ENCODE data around the gene SGCG. TPM values are rescaled to one million over a fixed set of nuclear protein-coding genes. Genes with fewer than 3 reads are reported as not detected.

The SGCG gene
- total RNA-seq, 2 experiments from 2014 or later = not detected

- CTCF ChIA-PET = no interaction called here
- H3K4me3 ChIP-seq (ENCODE audit: low read length) = no peak overlapping the region
Measured at GRCh38 chr13:23159205-23159759, 21.5 kb upstream of the SGCG start.

GRCh38 chr13:23159760-23160637 lies 20.8 kb upstream of the SGCG start:
- no peak overlapping the region for H3K4me3 ChIP-seq (ENCODE audit: low read length)
- peaks cover 4 to 23% of the 10 kb centered on the region in 2 experiments for H3K27me3 ChIP-seq (ENCODE audit: control insufficient read depth in 1 of 2, insufficient read depth in 2 of 2, low read length in 2 of 2)
- H3K27me3 Mint-ChIP-seq = peaks cover 31% of the 10 kb centered on the region
- POLR2A ChIA-PET = no interaction called here
- H3K36me3 ChIP-seq (ENCODE audit: insufficient read depth, low read length) = no peaks in the 10 kb centered on the region
- no peak overlapping the region for H3K4me3 Mint-ChIP-seq
- ATAC-seq (ENCODE audit: poor library complexity) (no peak), DNase-seq (no peak)
- peaks cover 0 to 4% of the 10 kb centered on the region in 2 experiments for H3K9me3 ChIP-seq (ENCODE audit: control insufficient read depth in 1 of 2, insufficient read depth in 1 of 2, low read length in 2 of 2)
- no peak overlapping the region for H3K27ac Mint-ChIP-seq
- peaks cover 3% of the 10 kb centered on the region for H3K9me3 Mint-ChIP-seq
- no peak overlapping the region for H3K27ac ChIP-seq (ENCODE audit: low read depth in 1 of 2, low read length in 2 of 2)
- no peaks in the 10 kb centered on the region for H3K4me1 Mint-ChIP-seq (ENCODE audit: low read depth)
- no peak for TF ChIP-seq CTCF (IDR thresholded peaks at IDR 0.05)
- intact Hi-C loops (cut with DNase I, micrococcal nuclease) = no loop called here
- H3K4me1 ChIP-seq (ENCODE audit: insufficient read depth, low read length) = no peaks in the 10 kb centered on the region
- CTCF ChIA-PET = no interaction called here
- no peaks in the 10 kb centered on the region for H3K36me3 Mint-ChIP-seq (ENCODE audit: low read depth)

More at GRCh38 chr13:23159205-23159759, 21.5 kb upstream of the SGCG start:
- H3K4me1 Mint-ChIP-seq (ENCODE audit: low read depth) = no peaks in the 10 kb centered on the region
- ATAC-seq (ENCODE audit: poor library complexity) (no peak), DNase-seq (peak in 1 of 14 experiments; percentile 15)
- H3K36me3 Mint-ChIP-seq (ENCODE audit: low read depth) = no peaks in the 10 kb centered on the region
- Histone ChIP-seq H3K9me3 (ENCODE audit: control insufficient read depth in 1 of 2, insufficient read depth in 1 of 2, low read length in 2 of 2) (peaks cover 0 to 4% of the 10 kb centered on the region in 2 experiments), H3K27ac (ENCODE audit: low read depth in 1 of 2, low read length in 2 of 2) (no peak overlapping the region), H3K36me3 (ENCODE audit: insufficient read depth, low read length) (no peaks in the 10 kb centered on the region), H3K27me3 (ENCODE audit: control insufficient read depth in 1 of 2, insufficient read depth in 2 of 2, low read length in 2 of 2) (peaks cover 6 to 23% of the 10 kb centered on the region in 2 experiments), H3K4me1 (ENCODE audit: insufficient read depth, low read length) (no peaks in the 10 kb centered on the region)
- peaks cover 3% of the 10 kb centered on the region for H3K9me3 Mint-ChIP-seq
- H3K27me3 Mint-ChIP-seq = peaks cover 34% of the 10 kb centered on the region
- POLR2A ChIA-PET = no interaction called here
- H3K27ac Mint-ChIP-seq = no peak overlapping the region
- no peak for TF ChIP-seq CTCF (IDR thresholded peaks at IDR 0.05)
- no peak overlapping the region for H3K4me3 Mint-ChIP-seq
- intact Hi-C loops (cut with DNase I, micrococcal nuclease) = no loop called here

DNA sequence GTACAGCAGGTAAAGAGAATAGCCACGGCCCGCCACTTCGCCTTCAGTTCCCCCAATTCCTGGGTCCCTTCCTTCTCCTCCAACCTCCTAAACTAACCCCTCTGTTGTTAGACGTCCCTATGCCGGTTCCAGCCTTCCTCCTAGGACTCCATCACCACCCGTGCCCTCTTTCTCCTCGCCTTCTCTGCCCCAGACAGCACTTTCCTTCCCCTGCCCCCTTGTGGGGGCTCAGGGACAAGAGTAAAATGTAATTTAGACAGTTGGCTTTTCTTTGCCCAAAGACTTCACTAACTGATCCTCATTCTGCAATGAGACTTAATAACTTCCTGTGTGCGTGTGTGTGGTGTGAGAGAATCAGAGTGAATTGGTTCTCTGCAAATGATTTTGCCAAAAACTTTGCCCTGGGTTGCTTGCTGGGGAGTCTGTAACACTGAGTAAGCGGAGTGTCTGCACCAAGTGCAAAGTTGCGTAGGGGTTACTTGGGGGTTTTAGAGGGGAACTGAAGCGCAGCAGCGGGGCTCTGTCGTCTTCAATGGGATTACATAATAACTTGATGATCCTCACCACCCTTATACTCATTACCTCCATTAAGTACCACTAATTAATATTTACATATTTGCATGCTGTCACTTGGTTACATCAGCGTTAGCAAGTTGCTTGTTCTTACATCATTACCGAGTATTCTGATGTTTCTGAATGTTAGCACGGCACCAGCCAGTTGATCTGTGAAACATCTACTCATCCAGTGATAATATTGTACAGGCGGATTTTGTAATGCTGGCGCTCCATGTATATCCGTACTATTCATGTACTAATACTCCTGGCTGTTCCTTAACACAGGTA lies 19.9 kb upstream of the SGCG start:
- peaks cover 0 to 4% of the 10 kb centered on the region in 2 experiments for H3K9me3 ChIP-seq (ENCODE audit: control insufficient read depth in 1 of 2, insufficient read depth in 1 of 2, low read length in 2 of 2)
- Mint-ChIP-seq H3K27ac (no peak overlapping the region), H3K36me3 (ENCODE audit: low read depth) (no peaks in the 10 kb centered on the region), H3K4me3 (no peak overlapping the region), H3K27me3 (peaks cover 27% of the 10 kb centered on the region), H3K9me3 (peaks cover 3% of the 10 kb centered on the region), H3K4me1 (ENCODE audit: low read depth) (no peaks in the 10 kb centered on the region)
- ATAC-seq (ENCODE audit: poor library complexity) (no peak), DNase-seq (no peak)
- no peak for TF ChIP-seq CTCF (IDR thresholded peaks at IDR 0.05)
- CTCF ChIA-PET = no interaction called here
- intact Hi-C loops (cut with DNase I, micrococcal nuclease) = no loop called here
- H3K4me1 ChIP-seq (ENCODE audit: insufficient read depth, low read length) = no peaks in the 10 kb centered on the region
- H3K4me3 ChIP-seq (ENCODE audit: low read length) = no peak overlapping the region
- peaks cover 4 to 23% of the 10 kb centered on the region in 2 experiments for H3K27me3 ChIP-seq (ENCODE audit: control insufficient read depth in 1 of 2, insufficient read depth in 2 of 2, low read length in 2 of 2)
- H3K36me3 ChIP-seq (ENCODE audit: insufficient read depth, low read length) = no peaks in the 10 kb centered on the region
- no peak overlapping the region for H3K27ac ChIP-seq (ENCODE audit: low read depth in 1 of 2, low read length in 2 of 2)
- POLR2A ChIA-PET = no interaction called here
